Transverse colon (tissue), 4 donors: ENCODE results near the gene BUD13. TPM values are rescaled to one million over a fixed set of nuclear protein-coding genes. Genes with fewer than 3 reads are reported as not detected.

Experiments used
- DNase-seq: peaks from one replicate; pipeline ENCODE4 v3.0.0-alpha.2; 2019
- H3K27ac ChIP-seq, 4 donors: fragments of 200-600 bp; sonication (generic); 2 replicates each; pipeline ENCODE4 v1.5.1; 2016 to 2018; ENCODE audit warnings: inconsistent platforms in 4 of 4
- H3K27me3 ChIP-seq: fragments of 200-600 bp; sonication (generic); 2 replicates; pipeline ENCODE4 v1.5.1; 2017; ENCODE audit warnings: inconsistent platforms
- H3K36me3 ChIP-seq, 4 donors: fragments of 200-600 bp; sonication (generic); 2 replicates each; pipeline ENCODE4 v1.5.1; 2017 to 2019; ENCODE audit warnings: inconsistent platforms in 4 of 4
- H3K4me1 ChIP-seq, 4 donors: fragments of 200-600 bp; sonication (generic); 2 replicates each; pipeline ENCODE4 v1.5.1; 2017 to 2020; ENCODE audit warnings: inconsistent platforms in 4 of 4
- H3K4me3 ChIP-seq, 4 donors: fragments of 200-600 bp; sonication (generic); 1 replicate in 1 of 4; 2 replicates in 3 of 4; pipeline versions ENCODE4 v1.5.1 to v1.6.1; 2017 to 2019; ENCODE audit warnings: inconsistent platforms in 4 of 4
- H3K9me3 ChIP-seq, 2 donors: fragments of 200-600 bp; sonication (generic); 2 replicates each; pipeline ENCODE4 v1.5.1; 2017 to 2019; ENCODE audit warnings: inconsistent platforms in 2 of 2
- CTCF ChIP-seq, 5 experiments: fragments of 200-600 bp in 3 of 5; fragments of 450-650 bp in 2 of 5; sonication (generic) in 3 of 5; IDR thresholded peaks; 1 replicate in 2 of 5; 2 replicates in 3 of 5; pipeline ENCODE4 v1.5.1; 2016 to 2017; ENCODE audit warnings: antibody characterized with exemption in 5 of 5, inconsistent platforms in 3 of 5, mild to moderate bottlenecking in 2 of 5, moderate library complexity in 1 of 5
- EP300 ChIP-seq: sonication (generic); formaldehyde crosslinking; IDR thresholded peaks from one replicate; pipeline ENCODE4 v1.6.1; 2017; ENCODE audit warnings: antibody characterized with exemption, low read depth
- POLR2A ChIP-seq: fragments of 450-650 bp; IDR thresholded peaks from one replicate; pipeline ENCODE4 v1.6.1; 2016; ENCODE audit warnings: antibody characterized with exemption, mild to moderate bottlenecking, moderate library complexity
- POLR2AphosphoS5 ChIP-seq, 3 donors: sonication (generic); formaldehyde crosslinking; IDR thresholded peaks; one replicate each; pipeline ENCODE4 v1.6.1; 2016; ENCODE audit warnings: antibody characterized with exemption in 3 of 3
- WGBS, 2 donors: methylation state at CpG; one replicate each; pipeline ENCODE4 v1.1.5; 2018; ENCODE audit warnings: low coverage in 1 of 2; 5-methylcytosine and 5-hydroxymethylcytosine counted together
- in situ Hi-C, 4 donors: fragments of 200-750 bp; cut with MboI; loops; one replicate each; pipeline versions ENCODE4 v1.15.0 to v1.15.1; 2017; ENCODE audit warnings: low sequenced_read_pairs in 3 of 4, low pct_ligation_motif_present in 1 of 4, low pct_unique_long_range_greater_than_20kb in 1 of 4
- intact Hi-C: fragments of 100-400 bp; cut with DNase I; formaldehyde crosslinking; loops from one replicate; pipeline ENCODE4 v1.15.1; 2023; ENCODE audit warnings: low total_unique reads
- total RNA-seq, 4 donors: library from RNA; depleted of rRNA; stranded (reverse); fragments of >200 nt; gene quantifications; one replicate each; pipeline ENCODE4 v1.1.0, GENCODE V29; 2016

Gene BUD13
- total RNA-seq, 4 donors from 2014 or later, result 6.7 to 21.9 (median 14.0) TPM

- in situ Hi-C loops, result no loop called here
- 87 to 92% methylated on average over 2 to 9 of the region's 9 CpGs for WGBS, 2 donors
- Histone ChIP-seq H3K27me3 (no peaks in the 10 kb centered on the region), H3K4me3 (no peak overlapping the region), H3K9me3 (no peaks in the 10 kb centered on the region), H3K4me1 (no peaks in the 10 kb centered on the region), H3K27ac (no peak overlapping the region), H3K36me3 (no peaks in the 10 kb centered on the region)
- DNase-seq, result no peak
- no peak for TF ChIP-seq POLR2AphosphoS5 (IDR thresholded peaks at IDR 0.05)
- no peak for TF ChIP-seq POLR2A
- no peak for TF ChIP-seq CTCF (IDR thresholded peaks at IDR 0.05)
- no peak for TF ChIP-seq EP300
- intact Hi-C loops, result no loop called here
These were observed 46.3 kb upstream of the BUD13 start for GRCh38 chr11:116819049-116819448.

- intact Hi-C loops (no loop called here), in situ Hi-C loops (no loop called here)
- Histone ChIP-seq H3K27ac (no peak overlapping the region), H3K9me3 (no peaks in the 10 kb centered on the region), H3K36me3 (no peaks in the 10 kb centered on the region), H3K27me3 (no peaks in the 10 kb centered on the region), H3K4me3 (no peak overlapping the region), H3K4me1 (no peaks in the 10 kb centered on the region)
- TF ChIP-seq POLR2A (no peak), POLR2AphosphoS5 (IDR thresholded peaks at IDR 0.05) (no peak), CTCF (IDR thresholded peaks at IDR 0.05) (no peak), EP300 (no peak)
- 90 to 95% methylated on average over 5 to 6 of the region's 6 CpGs for WGBS, 2 donors
- DNase-seq, result no peak
These were observed 41.7 kb upstream of the BUD13 start for GRCh38 chr11:116814502-116814901.

- no peaks in the 10 kb centered on the region for H3K36me3 ChIP-seq
- in situ Hi-C loops (no loop called here), intact Hi-C loops (no loop called here)
- peaks cover 0 to 2% (median 0%) of the 10 kb centered on the region in 4 donors for H3K4me1 ChIP-seq
- no peak overlapping the region for H3K4me3 ChIP-seq
- H3K27ac ChIP-seq, result no peak overlapping the region
- TF ChIP-seq POLR2AphosphoS5 (IDR thresholded peaks at IDR 0.05) (no peak), EP300 (no peak), POLR2A (no peak), CTCF (IDR thresholded peaks at IDR 0.05) (no peak)
- H3K9me3 ChIP-seq, result no peaks in the 10 kb centered on the region
- H3K27me3 ChIP-seq, result no peaks in the 10 kb centered on the region
- no peak for DNase-seq
- WGBS, 2 donors, result 68 to 80% methylated on average over 5 of the region's 5 CpGs
These were observed 41.1 kb upstream of the BUD13 start for GRCh38 chr11:116813781-116814471.

GRCh38 chr11:116813170-116813569 lies 40.4 kb upstream of the BUD13 start:
- Histone ChIP-seq H3K9me3 (no peaks in the 10 kb centered on the region), H3K4me1 (peaks cover 0 to 7% (median under 1%) of the 10 kb centered on the region in 4 donors), H3K27me3 (no peaks in the 10 kb centered on the region), H3K27ac (no peak overlapping the region), H3K4me3 (no peak overlapping the region), H3K36me3 (no peaks in the 10 kb centered on the region)
- WGBS, 2 donors, result 80% methylated on average over 1 of the region's 1 CpG; no CpG with 5 or more reads in 1 of the 2 donors
- in situ Hi-C loops (no loop called here), intact Hi-C loops (no loop called here)
- no peak for DNase-seq
- no peak for TF ChIP-seq POLR2A
- TF ChIP-seq EP300, result no peak
- no peak for TF ChIP-seq POLR2AphosphoS5 (IDR thresholded peaks at IDR 0.05)

- DNase-seq, result no peak
- no peaks in the 10 kb centered on the region for H3K36me3 ChIP-seq
- in situ Hi-C loops, result no loop called here
- H3K27ac ChIP-seq, result no peak overlapping the region
- no peaks in the 10 kb centered on the region for H3K9me3 ChIP-seq
- H3K4me1 ChIP-seq, result peaks cover 0 to 7% (median 2%) of the 10 kb centered on the region in 4 donors
- TF ChIP-seq POLR2AphosphoS5 (IDR thresholded peaks at IDR 0.05), result no peak
- TF ChIP-seq CTCF (IDR thresholded peaks at IDR 0.05), result no peak
- no peak for TF ChIP-seq EP300
- no peak for TF ChIP-seq POLR2A
- intact Hi-C loops, result no loop called here
- H3K4me3 ChIP-seq, result no peak overlapping the region
- WGBS, 2 donors, result 95 to 97% methylated on average over 4 of the region's 4 CpGs
- H3K27me3 ChIP-seq, result no peaks in the 10 kb centered on the region
These were observed 39.3 kb upstream of the BUD13 start for GRCh38 chr11:116812109-116812508.
